ENCODE measurements around the gene VCP. TPM values are rescaled to one million over a fixed set of nuclear protein-coding genes. Genes with fewer than 3 reads are reported as not detected.

VCP gene
- total RNA-seq, 1 experiment from 2014 or later = 200 TPM

GRCh38 chr9:35070823-35071813 lies 1.3 kb downstream of the VCP start:
- Histone ChIP-seq H2AFZ (no peak overlapping the region), H3K79me2 (ENCODE audit: low read depth) (peaks cover 55% of the 10 kb centered on the region), H3K4me2 (peak overlapping the region; percentile 99), H3K36me3 (ENCODE audit: low read depth) (peaks cover 15% of the 10 kb centered on the region), H3K27ac (peak overlapping the region; percentile 97), H4K20me1 (ENCODE audit: insufficient read depth) (peaks cover 54% of the 10 kb centered on the region), H3K4me1 (replicated peaks; ENCODE audit: insufficient read depth) (peaks cover 17% of the 10 kb centered on the region), H3K9me3 (ENCODE audit: insufficient read depth, low read depth) (no peaks in the 10 kb centered on the region), H3K9me2 (ENCODE audit: insufficient read depth) (no peaks in the 10 kb centered on the region), H3F3A (ENCODE audit: insufficient read depth, low read depth) (peaks cover 22% of the 10 kb centered on the region), H3K4me3 (peak overlapping the region; percentile 91), H3K27me3 (ENCODE audit: insufficient read depth, low read depth) (no peaks in the 10 kb centered on the region)
- intact Hi-C loops (cut with micrococcal nuclease; ENCODE audit: unreplicated experiment) = loop anchor here (5.0 kb wide), 1 partner anchor 84 kb away; the partner anchor contains the start of gene DNAJB5
- no TSS peak for BruUV-seq (replicated peaks)
- no peak for DNase-seq
- ChIA-PET CTCF (interaction anchor here (0.6 kb wide), 1 partner anchor 406 kb away, joined by 6 read pairs; no protein-coding TSS in a partner anchor), POLR2A (ENCODE audit: unreplicated experiment) (interaction anchor here (0.5 to 0.7 kb wide), 4 partner anchors 43 to 367 kb away, joined by 3 to 18 read pairs (median 5); no protein-coding TSS in a partner anchor)
- TF ChIP-seq EZH2 (IDR thresholded peaks at IDR 0.05; ENCODE audit: low read depth) (no peak), CTCF (conservative IDR thresholded peaks at IDR 0.05) (no peak)

- DNase-seq = no peak
- POLR2A ChIA-PET (ENCODE audit: unreplicated experiment) = interaction anchor here (0.6 kb wide), 1 partner anchor 27 kb away, joined by 8 read pairs; the partner anchor contains the start of gene PIGO
- H2AFZ ChIP-seq = no peak overlapping the region
- H3F3A ChIP-seq (ENCODE audit: insufficient read depth, low read depth) = peaks cover 22% of the 10 kb centered on the region
- H3K27ac ChIP-seq = no peak overlapping the region
- no peak for TF ChIP-seq EZH2 (IDR thresholded peaks at IDR 0.05; ENCODE audit: low read depth)
- no peak for TF ChIP-seq CTCF (conservative IDR thresholded peaks at IDR 0.05)
- peaks cover 17% of the 10 kb centered on the region for H3K4me1 ChIP-seq (replicated peaks; ENCODE audit: insufficient read depth)
- H3K4me3 ChIP-seq = no peak overlapping the region
- no TSS peak for BruUV-seq (replicated peaks)
- peaks cover 30% of the 10 kb centered on the region for H3K36me3 ChIP-seq (ENCODE audit: low read depth)
- H3K9me3 ChIP-seq (ENCODE audit: insufficient read depth, low read depth) = no peaks in the 10 kb centered on the region
- intact Hi-C loops (cut with micrococcal nuclease; ENCODE audit: unreplicated experiment) = no loop called here
- H4K20me1 ChIP-seq (ENCODE audit: insufficient read depth) = peaks cover 63% of the 10 kb centered on the region
- CTCF ChIA-PET = no interaction called here
- no peaks in the 10 kb centered on the region for H3K27me3 ChIP-seq (ENCODE audit: insufficient read depth, low read depth)
- peaks cover 60% of the 10 kb centered on the region for H3K79me2 ChIP-seq (ENCODE audit: low read depth)
- H3K4me2 ChIP-seq = peak overlapping the region; percentile 99
- H3K9me2 ChIP-seq (ENCODE audit: insufficient read depth) = no peaks in the 10 kb centered on the region
These were observed 3.4 kb downstream of the VCP start for GRCh38 chr9:35069020-35069419.

- Histone ChIP-seq H3K27ac (no peak overlapping the region), H3F3A (ENCODE audit: insufficient read depth, low read depth) (peaks cover 12% of the 10 kb centered on the region), H3K4me3 (no peak overlapping the region), H2AFZ (no peak overlapping the region), H3K36me3 (ENCODE audit: low read depth) (peaks cover 44% of the 10 kb centered on the region), H4K20me1 (ENCODE audit: insufficient read depth) (peaks cover 63% of the 10 kb centered on the region), H3K4me1 (replicated peaks; ENCODE audit: insufficient read depth) (peaks cover 17% of the 10 kb centered on the region), H3K79me2 (ENCODE audit: low read depth) (peaks cover 60% of the 10 kb centered on the region), H3K27me3 (ENCODE audit: insufficient read depth, low read depth) (no peaks in the 10 kb centered on the region), H3K9me2 (ENCODE audit: insufficient read depth) (no peaks in the 10 kb centered on the region), H3K9me3 (ENCODE audit: insufficient read depth, low read depth) (no peaks in the 10 kb centered on the region), H3K4me2 (no peak overlapping the region)
- TF ChIP-seq EZH2 (IDR thresholded peaks at IDR 0.05; ENCODE audit: low read depth) (no peak), CTCF (conservative IDR thresholded peaks at IDR 0.05) (no peak)
- POLR2A ChIA-PET (ENCODE audit: unreplicated experiment) = no interaction called here
- CTCF ChIA-PET = interaction anchor here (0.6 kb wide), 1 partner anchor 402 kb away, joined by 3 read pairs; no protein-coding TSS in a partner anchor
- intact Hi-C loops (cut with micrococcal nuclease; ENCODE audit: unreplicated experiment) = no loop called here
- no TSS peak for BruUV-seq (replicated peaks)
- no peak for DNase-seq
These were observed 5.4 kb downstream of the VCP start for GRCh38 chr9:35067056-35067455.

Measured in PC-9 (cell line).